A549 (cell line): ENCODE measurements around the gene TRIM39. TPM values are rescaled to one million over a fixed set of nuclear protein-coding genes. Genes with fewer than 3 reads are reported as not detected.

ENCODE experiments used
- ATAC-seq, 2 experiments: fragments of 200-7000 bp in 1 of 2; fragments of >200 bp in 1 of 2; cut with Nextera tagmentation in 1 of 2; cut with Tn5 transposase in 1 of 2; 3 replicates each; pipeline versions ENCODE4 v1.8.0 to v1.9.1; 2018 to 2020; ENCODE audit warnings: mild to moderate bottlenecking in 1 of 2, moderate library complexity in 1 of 2
- CTCF ChIA-PET: fragments of 300-600 bp; sonication (Branson Sonifier 250); formaldehyde crosslinking; extraction: SDS; loops from one replicate; lab custom pipeline; 2021; ENCODE audit warnings: antibody characterized with exemption, inconsistent platforms; lab: Yijun Ruan, JAX
- POLR2A ChIA-PET: fragments of 350-600 bp; formaldehyde crosslinking; extraction: SDS; loops from one replicate; lab custom pipeline; 2021; ENCODE audit warnings: antibody characterized with exemption, inconsistent platforms; lab: Yijun Ruan, JAX
- DNase-seq, 2 experiments: peaks; one replicate each; pipeline versions ENCODE4 v3.0.0 to v3.0.0-alpha.2; 2011 to 2016; ENCODE audit warnings: low read depth in 1 of 2, low spot score in 1 of 2
- FAIRE-seq: peaks from 2 replicates; lab custom pipeline; 2011; peaks lifted over from hg19 to GRCh38; lab: Jason Lieb, UNC
- H3K27ac ChIP-seq, 2 experiments: fragments of >200 bp; sonication (Bioruptor Twin); formaldehyde crosslinking; 3 replicates each; pipeline ENCODE4 v1.5.1; 2016 to 2017
- H3K4me1 ChIP-seq: fragments of >200 bp; sonication (Bioruptor Twin); formaldehyde crosslinking; 3 replicates; pipeline ENCODE4 v1.6.1; 2016
- H3K4me2 ChIP-seq: fragments of >200 bp; sonication (Bioruptor Twin); formaldehyde crosslinking; 3 replicates; pipeline ENCODE4 v1.6.1; 2016
- H3K4me3 ChIP-seq: fragments of >200 bp; sonication (Bioruptor Twin); formaldehyde crosslinking; 3 replicates; pipeline ENCODE4 v1.5.1; 2016
- H3K9me3 ChIP-seq: fragments of >200 bp; sonication (Bioruptor Twin); formaldehyde crosslinking; 3 replicates; pipeline ENCODE4 v1.6.1; 2016
- CBX8 ChIP-seq: fragments of 200-600 bp; sonication (generic); IDR thresholded peaks from 2 replicates; pipeline ENCODE4 v1.6.1; 2016
- CHD2 ChIP-seq: fragments of 150-350 bp; IDR thresholded peaks from 2 replicates; pipeline ENCODE4 v1.6.1; 2014; ENCODE audit warnings: low read length; ENCODE audit not compliant: partially characterized antibody
- E2F6 ChIP-seq: IDR thresholded peaks from 2 replicates; pipeline ENCODE4 v1.6.1; 2012; ENCODE audit warnings: low read depth, borderline replicate concordance
- FOXS1 ChIP-seq: fragments of 250-450 bp; sonication (Bioruptor Pico); IDR thresholded peaks from 2 replicates; pipeline ENCODE4 v1.5.0; 2020; ENCODE audit warnings: mild to moderate bottlenecking, moderate library complexity
- HDAC2 ChIP-seq: fragments of 200-600 bp; sonication (generic); IDR thresholded peaks from 2 replicates; pipeline ENCODE4 v1.6.1; 2016
- HOXA7 ChIP-seq: fragments of 250-450 bp; sonication (Bioruptor Pico); IDR thresholded peaks from 2 replicates; pipeline ENCODE4 v1.5.0; 2020; ENCODE audit warnings: mild to moderate bottlenecking, moderate library complexity
- JUN ChIP-seq, 2 experiments: fragments of >200 bp; sonication (Bioruptor Twin); formaldehyde crosslinking; IDR thresholded peaks; 2 replicates in 1 of 2; 3 replicates in 1 of 2; pipeline ENCODE4 v1.6.1; 2016 to 2017
- KDM5A ChIP-seq: fragments of 200-600 bp; sonication (generic); IDR thresholded peaks from 2 replicates; pipeline ENCODE4 v1.6.1; 2016; ENCODE audit warnings: antibody characterized with exemption, mild to moderate bottlenecking
- MAX ChIP-seq: IDR thresholded peaks from 2 replicates; pipeline ENCODE4 v1.6.1; 2012
- MAZ ChIP-seq: fragments of 150-350 bp; IDR thresholded peaks from 2 replicates; pipeline ENCODE4 v1.6.1; 2014; ENCODE audit warnings: antibody characterized with exemption, low read depth, low read length, borderline replicate concordance
- POLR2AphosphoS2 ChIP-seq: conservative IDR thresholded peaks from 2 replicates; pipeline ENCODE4 v1.6.1; 2012; ENCODE audit warnings: low read length, improper control_type of control experiment, inconsistent platforms
- RAD21 ChIP-seq, 2 experiments: fragments of >200 bp in 1 of 2; sonication (Bioruptor Twin) in 1 of 2; formaldehyde crosslinking in 1 of 2; IDR thresholded peaks in 1 of 2; conservative IDR thresholded peaks in 1 of 2; 2 replicates in 1 of 2; 3 replicates in 1 of 2; pipeline ENCODE4 v1.6.1; 2012 to 2018; ENCODE audit warnings: inconsistent platforms in 1 of 2
- RFX5 ChIP-seq: fragments of 450-650 bp; IDR thresholded peaks from 2 replicates; pipeline ENCODE4 v1.7.1; 2014; ENCODE audit warnings: antibody characterized with exemption, mild to moderate bottlenecking, moderate library complexity
- RNF2 ChIP-seq: fragments of 200-600 bp; sonication (generic); IDR thresholded peaks from 2 replicates; pipeline ENCODE4 v1.6.1; 2016; ENCODE audit warnings: low read depth, mild to moderate bottlenecking, antibody characterized with exemption, moderate library complexity, borderline replicate concordance
- USF2 ChIP-seq: fragments of 450-650 bp; IDR thresholded peaks from 2 replicates; pipeline ENCODE4 v1.6.1; 2014; ENCODE audit warnings: antibody characterized with exemption
- ZC3H11A ChIP-seq: fragments of 450-650 bp; IDR thresholded peaks from 2 replicates; pipeline ENCODE4 v1.6.1; 2014; ENCODE audit warnings: antibody characterized with exemption, mild to moderate bottlenecking
- ZNF302 ChIP-seq: fragments of 250-450 bp; sonication (Bioruptor Pico); IDR thresholded peaks from 2 replicates; pipeline ENCODE4 v1.9.0; 2021; ENCODE audit warnings: inconsistent platforms, mild to moderate bottlenecking, moderate library complexity
- ZSCAN20 ChIP-seq: fragments of 250-450 bp; sonication (Bioruptor Pico); IDR thresholded peaks from 2 replicates; pipeline ENCODE4 v1.8.0; 2022; ENCODE audit warnings: mild to moderate bottlenecking, moderate library complexity
- WGBS: methylation state at CpG from one replicate; pipeline ENCODE4 v1.1.6; 2017; ENCODE audit errors: missing lambda C conversion rate; 5-methylcytosine and 5-hydroxymethylcytosine counted together
- polyA plus RNA-seq, 4 experiments: library from polyadenylated mRNA; depleted of rRNA in 3 of 4; stranded (reverse); fragments of >200 nt; fragmentation: RNase III in 1 of 4; extraction: RNeasy Plus Mini Kit Qiagen cat#74134 plus additional on column Dnase treatment in 1 of 4; gene quantifications; 2 replicates in 3 of 4; 3 replicates in 1 of 4; pipeline ENCODE4 v1.2.3, GENCODE V29; 2011 to 2017
- TF ChIP-seq, protein P1 (sequence below): fragments of >200 bp; sonication (Bioruptor Twin); formaldehyde crosslinking; IDR thresholded peaks from 3 replicates; pipeline ENCODE4 v1.5.1; 2016
- TF ChIP-seq, protein P2 (sequence below): IDR thresholded peaks from 2 replicates; pipeline ENCODE4 v1.6.1; 2012

The TRIM39 gene
- polyA plus RNA-seq, 2 of the 4 experiments (the other 2 are of a cell fraction) = 7.1 to 8.1 TPM

GRCh38 chr6:30325150-30325872 is 1.4 kb upstream of the TRIM39 start:
- FAIRE-seq (no peak), DNase-seq (peak; percentile 62 to 66), ATAC-seq (peak; percentile 58 to 84)
- POLR2A ChIA-PET = no interaction called here
- Histone ChIP-seq H3K27ac (peak overlapping the region; percentile 99), H3K4me3 (peak overlapping the region; percentile 86), H3K9me3 (no peaks in the 10 kb centered on the region), H3K4me2 (peak overlapping the region; percentile 97)
- CTCF ChIA-PET = interaction anchor here (1.0 to 1.3 kb wide), 2 partner anchors 9 to 17 kb away, joined by 3 to 4 read pairs; no protein-coding TSS in a partner anchor
- WGBS = 4% methylated on average over 10 of the region's 10 CpGs
- TF ChIP-seq HOXA7 = no peak
- TF ChIP-seq ZSCAN20 = no peak
- no peak for TF ChIP-seq HDAC2
- TF ChIP-seq RFX5 = no peak
- no peak for TF ChIP-seq KDM5A
- TF ChIP-seq MAZ = no peak
- TF ChIP-seq ZNF302 = no peak
- TF ChIP-seq RNF2 = no peak
- TF ChIP-seq, protein P1, sequence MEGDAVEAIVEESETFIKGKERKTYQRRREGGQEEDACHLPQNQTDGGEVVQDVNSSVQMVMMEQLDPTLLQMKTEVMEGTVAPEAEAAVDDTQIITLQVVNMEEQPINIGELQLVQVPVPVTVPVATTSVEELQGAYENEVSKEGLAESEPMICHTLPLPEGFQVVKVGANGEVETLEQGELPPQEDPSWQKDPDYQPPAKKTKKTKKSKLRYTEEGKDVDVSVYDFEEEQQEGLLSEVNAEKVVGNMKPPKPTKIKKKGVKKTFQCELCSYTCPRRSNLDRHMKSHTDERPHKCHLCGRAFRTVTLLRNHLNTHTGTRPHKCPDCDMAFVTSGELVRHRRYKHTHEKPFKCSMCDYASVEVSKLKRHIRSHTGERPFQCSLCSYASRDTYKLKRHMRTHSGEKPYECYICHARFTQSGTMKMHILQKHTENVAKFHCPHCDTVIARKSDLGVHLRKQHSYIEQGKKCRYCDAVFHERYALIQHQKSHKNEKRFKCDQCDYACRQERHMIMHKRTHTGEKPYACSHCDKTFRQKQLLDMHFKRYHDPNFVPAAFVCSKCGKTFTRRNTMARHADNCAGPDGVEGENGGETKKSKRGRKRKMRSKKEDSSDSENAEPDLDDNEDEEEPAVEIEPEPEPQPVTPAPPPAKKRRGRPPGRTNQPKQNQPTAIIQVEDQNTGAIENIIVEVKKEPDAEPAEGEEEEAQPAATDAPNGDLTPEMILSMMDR = no peak
- no peak for TF ChIP-seq ZC3H11A
- TF ChIP-seq, protein P2, sequence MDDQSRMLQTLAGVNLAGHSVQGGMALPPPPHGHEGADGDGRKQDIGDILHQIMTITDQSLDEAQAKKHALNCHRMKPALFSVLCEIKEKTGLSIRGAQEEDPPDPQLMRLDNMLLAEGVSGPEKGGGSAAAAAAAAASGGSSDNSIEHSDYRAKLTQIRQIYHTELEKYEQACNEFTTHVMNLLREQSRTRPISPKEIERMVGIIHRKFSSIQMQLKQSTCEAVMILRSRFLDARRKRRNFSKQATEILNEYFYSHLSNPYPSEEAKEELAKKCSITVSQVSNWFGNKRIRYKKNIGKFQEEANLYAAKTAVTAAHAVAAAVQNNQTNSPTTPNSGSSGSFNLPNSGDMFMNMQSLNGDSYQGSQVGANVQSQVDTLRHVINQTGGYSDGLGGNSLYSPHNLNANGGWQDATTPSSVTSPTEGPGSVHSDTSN = no peak
- TF ChIP-seq POLR2AphosphoS2 = no peak
- TF ChIP-seq RAD21 (conservative IDR thresholded peaks at IDR 0.05 in 1 of 2, IDR thresholded peaks at IDR 0.05 in 1 of 2) = no peak
- TF ChIP-seq CHD2 = no peak
- TF ChIP-seq FOXS1 (CRISPR knock-in tag) = no peak
- TF ChIP-seq JUN (IDR thresholded peaks at IDR 0.05) = no peak
- TF ChIP-seq, all 56 proteins: peak for 0
- peaks cover 29% of the 10 kb centered on the region for H3K4me1 ChIP-seq

- Histone ChIP-seq H3K4me1 (peaks cover 29% of the 10 kb centered on the region), H3K9me3 (no peaks in the 10 kb centered on the region), H3K4me3 (peak overlapping the region; percentile 86), H3K27ac (peak overlapping the region; percentile 99), H3K4me2 (peak overlapping the region; percentile 97)
- FAIRE-seq = no peak
- 3% methylated on average over 12 of the region's 29 CpGs for WGBS
- POLR2A ChIA-PET = interaction anchor here (0.6 to 1.7 kb wide), 3 partner anchors 12 to 107 kb away, joined by 3 to 5 read pairs (median 5); partner anchors contain the start of gene RPP21
- CTCF ChIA-PET = interaction anchor here (1.0 to 1.3 kb wide), 2 partner anchors 10 to 16 kb away, joined by 3 to 4 read pairs; no protein-coding TSS in a partner anchor
- TF ChIP-seq E2F6 = peak; percentile 41; the same call in 1 of the 2 replicates
- TF ChIP-seq MAX = peak; percentile 78
- peak; percentile 26; the same call in 1 of the 2 replicates for TF ChIP-seq USF2
- no peak for TF ChIP-seq CBX8
- peak; percentile 85 to 90 for ATAC-seq
- DNase-seq = peak in 1 of 2 experiments; percentile 49
Measured at GRCh38 chr6:30325873-30326525, 728 bp upstream of the TRIM39 start.
